SK-N-SH treated with all-trans-retinoic acid at 6 μM for 48 hours (cell line): ENCODE measurements around the gene ADORA2A.

Source experiments
- ARNTL ChIP-seq: fragments of 450-650 bp; formaldehyde crosslinking; IDR thresholded peaks from 2 replicates; pipeline ENCODE4 v1.5.0; 2020; ENCODE audit warnings: low read depth, mild to moderate bottlenecking, moderate library complexity, borderline replicate concordance
- BACH2 ChIP-seq: fragments of 250-450 bp; sonication (Bioruptor Pico); IDR thresholded peaks from 2 replicates; pipeline ENCODE4 v1.9.0; 2021; ENCODE audit warnings: mild to moderate bottlenecking, borderline replicate concordance
- CSDC2 ChIP-seq: fragments of 250-450 bp; sonication (Bioruptor Pico); IDR thresholded peaks from 2 replicates; pipeline ENCODE4 v1.5.0; 2020; ENCODE audit warnings: mild to moderate bottlenecking, moderate library complexity
- GLIS3 ChIP-seq: fragments of 250-450 bp; sonication (Bioruptor Pico); IDR thresholded peaks from 2 replicates; pipeline ENCODE4 v1.5.0; 2020; ENCODE audit warnings: mild to moderate bottlenecking, moderate library complexity
- ISL1 ChIP-seq: fragments of 250-450 bp; sonication (Bioruptor Pico); IDR thresholded peaks from 2 replicates; pipeline ENCODE4 v2.1.2; 2022; ENCODE audit warnings: mild to moderate bottlenecking, moderate library complexity
- OSR1 ChIP-seq: fragments of 250-450 bp; sonication (Bioruptor Pico); IDR thresholded peaks from 2 replicates; pipeline ENCODE4 v1.8.0; 2022; ENCODE audit warnings: moderate library complexity, mild to moderate bottlenecking, inconsistent platforms
- POU6F1 ChIP-seq: fragments of 250-450 bp; sonication (Bioruptor Pico); IDR thresholded peaks from 2 replicates; pipeline ENCODE4 v1.8.0; 2021; ENCODE audit warnings: low read depth, mild to moderate bottlenecking, moderate library complexity, borderline replicate concordance
- RARB ChIP-seq: fragments of 250-450 bp; sonication (Bioruptor Pico); IDR thresholded peaks from 2 replicates; pipeline ENCODE4 v1.8.0; 2021; ENCODE audit warnings: mild to moderate bottlenecking, moderate library complexity
- TCF4 ChIP-seq: fragments of 250-450 bp; sonication (Bioruptor Pico); IDR thresholded peaks from 2 replicates; pipeline ENCODE4 v1.8.0; 2021; ENCODE audit warnings: mild to moderate bottlenecking, moderate library complexity, borderline replicate concordance
- TSHZ2 ChIP-seq: fragments of 250-450 bp; sonication (Bioruptor Pico); IDR thresholded peaks from 2 replicates; pipeline ENCODE4 v1.5.0; 2020; ENCODE audit warnings: mild to moderate bottlenecking, moderate library complexity
- ZFP3 ChIP-seq: fragments of 250-450 bp; sonication (Bioruptor Pico); IDR thresholded peaks from 2 replicates; pipeline ENCODE4 v1.5.0; 2020; ENCODE audit warnings: mild to moderate bottlenecking, moderate library complexity
- ZFP30 ChIP-seq: fragments of 450-650 bp; formaldehyde crosslinking; IDR thresholded peaks from 2 replicates; pipeline ENCODE4 v1.5.0; 2022; ENCODE audit warnings: mild to moderate bottlenecking, moderate library complexity

- TF ChIP-seq ARNTL (CRISPR knock-in tag) (no peak), TCF4 (CRISPR knock-in tag) (no peak), RARB (CRISPR knock-in tag) (no peak), GLIS3 (CRISPR knock-in tag) (no peak), POU6F1 (CRISPR knock-in tag) (no peak), CSDC2 (no peak), TSHZ2 (CRISPR knock-in tag) (no peak), ZFP30 (CRISPR knock-in tag) (no peak), BACH2 (no peak), ZFP3 (CRISPR knock-in tag) (no peak), OSR1 (CRISPR knock-in tag) (no peak), ISL1 (CRISPR knock-in tag) (no peak)
These were observed 33.1 kb upstream of the ADORA2A start for GRCh38 chr22:24394254-24394653.
